Measurements from ENCODE around the gene MAD1L1.
"Not testable (repeated sequence)": the region's sequence is repeated elsewhere in the genome, so short reads cannot be mapped to it uniquely, and the experiment has no call there.

The MAD1L1 gene

DNA sequence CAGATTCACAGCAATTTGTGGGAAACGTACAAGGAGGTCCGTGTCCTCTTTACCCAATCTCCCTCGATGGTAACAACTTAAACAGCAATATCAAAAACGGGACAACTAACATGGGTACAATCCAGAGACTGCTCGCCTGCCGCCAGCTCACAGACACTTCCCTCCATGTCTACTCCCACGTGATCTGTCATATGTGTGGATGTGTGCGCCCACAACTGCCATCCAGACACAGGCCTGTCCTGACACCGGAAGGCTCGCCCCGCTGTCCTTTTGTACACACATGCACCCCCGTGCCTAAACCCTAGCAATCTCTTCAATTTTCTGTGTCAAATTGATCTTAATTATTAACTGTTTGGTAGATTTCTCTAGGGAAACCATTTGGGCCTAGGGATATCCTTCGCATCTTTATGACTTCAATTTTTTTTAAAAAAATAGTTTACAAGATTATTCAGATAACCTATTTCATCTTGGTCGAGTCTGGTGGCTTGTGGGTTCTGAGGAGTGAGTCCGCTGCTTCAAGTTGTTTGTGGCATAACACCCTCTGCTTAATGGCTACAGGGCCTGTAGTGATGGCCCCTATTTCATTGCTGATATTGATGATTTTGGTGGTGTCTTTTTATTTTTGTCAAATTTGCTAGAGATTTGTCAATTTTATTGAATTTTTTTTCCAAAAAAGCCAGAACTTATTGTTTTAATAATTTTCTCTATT is 260.6 kb downstream of the MAD1L1 start:
- DNase-seq (ENCODE audit: low read depth): no peak

DNA sequence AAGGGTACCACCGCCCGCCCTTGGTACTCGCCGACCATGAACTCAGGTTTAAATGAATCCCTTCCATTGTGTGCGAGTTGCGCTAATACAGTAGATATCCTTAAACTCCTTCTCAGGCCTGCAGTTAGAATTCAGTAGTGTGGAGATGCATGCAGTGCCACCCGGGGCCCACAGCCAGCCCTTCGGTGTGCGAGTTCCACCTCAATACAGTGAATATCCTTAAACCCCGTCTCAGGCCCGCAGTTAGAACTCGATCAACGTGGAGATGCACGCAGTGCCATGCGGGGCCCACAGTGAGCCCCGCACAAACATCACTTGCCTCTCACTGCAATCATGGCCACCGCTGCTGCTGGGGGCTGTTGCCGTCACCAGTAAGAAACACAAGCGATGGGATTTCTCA is 261.9 kb downstream of the MAD1L1 start:
- DNase-seq (ENCODE audit: low read depth): no peak

DNA sequence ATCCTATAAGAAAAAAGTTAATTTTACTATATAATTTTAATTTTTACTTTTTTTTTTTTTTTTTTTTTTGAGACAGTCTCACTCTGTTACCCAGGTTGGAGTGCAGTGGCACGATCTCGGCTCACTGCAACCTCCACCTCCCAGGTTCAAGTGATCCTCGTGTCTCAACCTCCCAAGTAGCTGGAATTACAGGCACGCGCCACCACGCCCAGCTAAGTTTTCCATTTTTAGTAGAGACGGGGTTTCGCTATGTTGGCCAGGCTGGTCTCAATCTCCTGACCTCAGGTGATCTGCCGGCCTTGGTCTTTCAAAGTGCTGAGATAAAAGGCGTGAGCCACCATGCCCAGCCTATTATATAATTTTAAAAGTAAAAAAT is 262.5 kb downstream of the MAD1L1 start:
- not testable (repeated sequence) for DNase-seq (ENCODE audit: low read depth)

DNA sequence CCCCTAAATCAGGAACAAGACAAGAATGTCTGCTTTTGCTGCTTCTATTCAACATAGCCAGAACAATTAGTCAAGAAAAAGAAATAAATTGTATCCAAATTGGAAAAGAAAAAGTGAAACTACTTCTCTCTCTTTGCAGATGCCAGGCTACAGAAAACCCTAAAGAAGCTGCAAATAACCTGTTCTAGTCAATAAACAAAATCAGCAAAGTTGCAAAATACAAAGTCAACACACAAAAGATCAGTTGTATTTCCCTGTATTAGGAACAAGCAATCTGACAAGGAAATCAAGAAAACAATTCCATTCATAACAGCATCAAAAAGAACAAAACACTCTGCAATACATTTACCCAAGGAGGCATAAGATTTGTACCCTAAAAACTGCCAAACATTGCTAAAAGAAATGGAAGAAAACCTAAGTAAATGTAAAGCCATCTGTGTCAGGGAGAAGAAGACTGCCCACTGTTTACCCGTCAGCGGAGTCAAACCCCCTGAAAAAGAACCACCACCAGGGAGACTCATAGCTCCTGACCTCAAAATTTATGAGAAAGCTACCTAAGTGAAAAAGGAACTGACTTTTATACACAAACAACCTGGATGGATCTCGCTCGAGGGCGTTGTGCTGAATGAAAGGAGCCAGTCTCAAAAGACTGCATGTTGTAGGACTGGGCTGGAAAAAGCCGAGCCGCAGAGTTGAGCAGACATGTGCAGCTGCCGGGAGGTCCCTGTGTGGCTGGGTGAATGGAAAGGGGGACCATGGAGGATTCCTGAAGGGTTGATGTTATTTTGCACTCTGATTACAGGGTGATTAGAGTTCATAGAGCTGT is 263.1 kb downstream of the MAD1L1 start:
- DNase-seq (ENCODE audit: low read depth): no peak

DNA sequence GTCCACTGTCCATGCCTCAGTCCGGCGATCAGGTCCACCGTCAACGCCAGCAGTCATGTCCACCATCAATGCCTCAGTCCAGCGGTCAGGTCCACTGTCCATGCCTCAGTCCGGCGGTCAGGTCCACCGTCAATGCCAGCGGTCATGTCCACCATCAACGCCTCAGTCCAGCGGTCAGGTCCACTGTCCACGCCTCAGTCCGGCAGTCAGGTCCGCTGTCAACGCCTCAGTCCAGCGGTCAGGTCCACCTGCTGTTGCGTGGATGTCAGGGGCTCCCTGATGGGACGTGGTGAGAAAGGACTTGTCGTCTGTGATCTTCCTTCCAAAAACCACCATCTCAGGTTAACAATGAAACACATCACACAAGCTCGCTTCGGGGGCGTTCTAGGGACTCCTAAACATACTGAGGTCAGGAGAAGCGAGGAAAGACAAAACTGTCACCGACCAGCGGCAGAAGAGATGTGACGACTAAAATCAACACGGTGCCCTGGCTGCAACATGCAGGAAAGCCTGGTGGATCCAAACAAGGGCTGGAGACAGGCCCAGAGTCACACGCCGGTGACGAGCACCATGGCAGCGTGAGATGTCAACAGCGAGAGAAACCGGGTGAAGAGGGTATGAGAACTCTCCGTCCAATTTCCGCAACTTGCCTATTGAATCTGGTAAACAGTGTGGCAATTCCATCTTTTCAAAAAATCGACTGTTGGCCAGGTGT is 264.2 kb downstream of the MAD1L1 start:
- no peak for DNase-seq (ENCODE audit: low read depth)

DNA sequence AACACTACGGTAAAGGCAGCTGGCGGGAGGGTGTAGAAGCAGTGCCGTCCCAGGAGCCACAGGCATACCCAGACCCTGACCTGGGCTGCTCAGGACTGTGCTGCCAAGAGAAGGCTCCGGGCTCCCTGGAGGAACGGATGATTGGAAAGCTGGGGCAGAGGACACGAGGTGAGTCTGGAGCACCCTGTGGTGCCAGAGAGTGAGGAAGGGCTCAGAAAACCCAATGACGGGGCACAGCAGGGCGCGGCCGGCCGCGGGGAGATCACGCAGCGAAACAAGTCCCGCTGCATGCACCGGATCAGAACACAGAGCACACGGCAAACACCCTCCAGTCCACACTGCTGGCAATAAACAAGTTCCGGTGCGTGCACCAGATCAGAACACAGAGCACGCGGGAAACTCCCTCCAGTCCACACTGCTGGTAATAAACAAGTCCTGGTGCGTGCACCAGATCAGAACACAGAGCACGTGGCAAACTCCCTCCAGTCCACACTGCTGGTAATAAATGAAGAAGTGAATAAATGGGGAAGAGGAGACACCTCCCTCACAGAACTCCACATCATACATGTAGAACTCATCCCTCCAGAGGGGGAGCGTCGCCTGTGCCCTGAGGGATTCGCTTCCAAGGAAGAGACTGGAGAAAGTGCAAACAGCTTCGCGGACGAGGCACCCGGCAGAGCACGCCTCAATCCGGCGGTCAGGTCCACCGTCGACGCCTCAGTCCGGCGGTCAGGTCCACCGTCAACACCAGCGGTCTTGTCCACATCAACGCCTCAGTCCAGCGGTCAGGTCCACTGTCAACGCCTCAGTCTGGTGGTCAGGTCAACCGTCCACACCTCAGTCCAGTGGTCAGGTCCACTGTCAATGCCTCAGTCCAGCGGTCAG is 265.0 kb downstream of the MAD1L1 start:
- DNase-seq (ENCODE audit: low read depth): no peak

DNA sequence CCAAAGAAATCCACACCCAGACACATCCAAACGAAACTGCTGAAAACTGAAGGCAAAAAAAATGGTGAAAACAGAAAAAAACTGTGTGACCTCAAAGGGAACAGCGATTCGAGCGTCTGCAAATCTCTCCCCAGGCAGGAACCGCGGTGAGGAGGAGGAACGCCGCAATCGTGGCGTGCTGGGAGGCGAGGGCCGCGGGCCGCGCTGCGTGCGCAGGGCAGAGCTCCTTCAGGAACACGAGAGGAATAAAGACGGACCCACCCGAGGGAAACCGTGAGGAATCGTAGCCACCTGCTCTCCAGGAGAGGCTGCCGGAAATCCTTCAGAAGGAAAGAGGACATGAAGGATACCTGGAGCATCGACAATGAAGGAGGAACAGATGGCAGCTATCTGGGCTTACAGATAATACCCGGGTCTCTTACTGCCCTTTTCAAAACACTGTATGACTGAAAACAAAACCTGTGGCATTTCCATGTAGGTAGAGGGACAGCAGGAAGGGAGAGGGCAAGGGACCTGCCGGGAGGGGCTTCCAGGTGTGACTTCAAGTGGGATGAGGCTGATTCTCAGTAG is 266.0 kb downstream of the MAD1L1 start:
- DNase-seq (ENCODE audit: low read depth): no peak

DNA sequence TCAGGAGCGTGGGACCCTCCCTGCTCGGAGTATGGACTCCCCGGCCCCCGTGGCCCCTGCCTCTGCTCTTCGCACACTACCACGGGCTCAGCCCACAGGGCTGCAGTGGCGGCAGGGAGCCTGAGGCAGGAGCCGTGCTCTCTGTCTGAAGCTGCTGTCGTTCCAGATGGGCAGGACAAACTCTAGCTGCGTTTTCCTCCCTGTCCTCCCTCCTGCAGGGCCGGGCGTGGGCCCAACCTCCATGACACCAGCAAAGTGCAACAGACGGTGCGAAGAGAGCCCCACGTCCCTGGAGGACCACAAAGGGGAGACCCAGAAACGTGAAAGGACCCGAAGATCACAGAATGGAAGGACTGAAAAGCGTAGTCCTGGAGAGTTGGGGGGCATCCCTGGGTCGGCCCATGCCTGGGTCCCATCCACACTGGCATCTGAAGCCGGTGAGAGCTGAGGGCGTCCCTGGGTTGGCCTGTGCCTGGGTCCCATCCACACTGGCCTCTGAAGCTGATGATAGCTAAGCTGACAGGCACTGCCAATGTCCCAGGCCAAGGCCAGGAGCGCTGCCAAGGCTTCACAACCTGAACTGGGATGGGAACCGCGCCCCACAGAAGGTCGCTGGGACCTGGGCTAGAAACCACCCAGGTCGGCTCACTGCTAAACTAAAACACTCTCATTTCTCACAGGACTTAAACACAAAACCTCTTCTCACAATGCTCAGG is 267.0 kb downstream of the MAD1L1 start:
- DNase-seq (ENCODE audit: low read depth): no peak

DNA sequence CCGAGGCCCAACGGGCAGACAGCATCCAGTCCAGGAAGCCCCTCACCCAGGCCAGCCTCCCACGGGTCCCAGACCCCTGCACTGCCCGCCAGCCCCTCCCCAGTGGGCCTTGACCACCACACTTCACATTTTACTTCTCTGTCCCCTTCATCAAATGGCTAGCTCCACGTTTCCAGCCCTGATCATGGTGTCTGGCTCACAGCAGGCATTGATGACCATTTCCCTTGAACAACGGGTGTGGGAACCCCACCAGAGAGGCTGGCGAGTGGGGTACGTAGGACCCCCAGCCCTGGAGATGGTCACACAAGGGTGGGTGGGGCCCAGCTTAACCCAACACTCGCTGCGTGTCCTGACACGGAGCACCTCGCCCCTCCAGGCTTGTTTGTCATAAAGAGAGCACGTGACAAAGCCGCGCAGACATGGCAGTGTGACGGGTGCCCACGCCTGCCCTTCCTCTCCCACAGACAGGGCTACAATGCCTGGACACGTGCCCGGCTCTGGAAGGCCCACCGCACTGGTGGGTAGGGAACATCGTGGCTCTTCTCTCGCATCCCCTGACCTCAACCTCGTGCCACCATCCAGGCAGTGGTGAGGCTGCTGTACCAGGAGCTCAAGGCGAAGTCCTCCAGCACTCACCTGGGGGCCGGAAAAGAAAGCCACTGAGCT is 267.7 kb downstream of the MAD1L1 start:
- no peak for DNase-seq (ENCODE audit: low read depth)

DNA sequence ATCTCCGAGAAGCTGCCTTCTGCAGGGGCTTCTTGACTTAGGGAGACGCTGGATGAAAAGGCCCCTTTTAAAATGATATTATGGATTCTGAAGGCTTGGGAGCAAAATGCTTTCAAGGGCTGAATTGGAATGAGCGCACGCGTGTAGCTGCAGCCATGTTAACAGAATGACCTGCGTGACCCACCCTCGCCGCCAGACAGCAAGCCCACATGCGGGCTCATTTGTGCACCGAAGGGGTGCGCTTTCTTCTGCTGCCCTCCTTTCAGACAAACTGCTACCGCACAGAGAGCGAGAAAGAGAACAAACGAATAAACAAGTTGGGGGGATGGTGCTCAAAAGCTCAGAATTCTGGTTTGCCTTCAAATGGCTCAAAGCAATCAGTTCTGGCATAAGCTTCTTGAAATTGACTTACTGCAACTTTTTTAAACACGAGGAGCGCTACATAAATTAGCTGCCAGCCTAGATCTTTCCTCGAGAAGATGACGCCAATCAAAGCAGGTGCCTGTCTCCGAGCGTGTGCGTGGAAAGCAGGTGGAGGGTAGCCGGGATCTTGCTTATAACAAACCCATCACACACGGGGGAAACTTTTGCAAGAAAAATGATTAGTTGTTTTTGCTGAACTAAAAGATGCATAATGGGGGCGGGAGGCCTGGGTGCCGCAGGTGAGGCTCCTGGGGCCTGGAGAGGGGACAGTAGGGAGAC is 268.4 kb downstream of the MAD1L1 start:
- no peak for DNase-seq (ENCODE audit: low read depth)

DNA sequence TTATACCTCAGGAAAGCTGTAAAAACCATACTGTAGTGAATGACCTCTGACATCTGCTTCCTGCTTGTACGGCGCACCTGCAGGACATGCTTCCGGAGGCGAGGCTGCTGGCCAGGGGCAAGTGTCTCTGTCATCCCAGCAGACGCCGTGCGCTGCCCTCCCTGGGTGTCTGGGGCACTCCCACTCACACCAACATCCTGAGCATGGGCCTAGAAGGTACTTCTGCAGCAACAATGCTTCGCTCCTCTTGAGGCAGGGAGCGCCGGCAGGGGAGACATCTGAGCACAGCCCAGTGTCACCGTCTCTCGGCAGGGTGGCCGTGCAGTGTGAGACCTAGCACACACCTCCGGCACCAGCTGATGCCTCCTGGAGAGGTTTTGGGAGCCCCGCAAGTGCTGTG is 269.2 kb downstream of the MAD1L1 start:
- DNase-seq (ENCODE audit: low read depth): no peak

DNA sequence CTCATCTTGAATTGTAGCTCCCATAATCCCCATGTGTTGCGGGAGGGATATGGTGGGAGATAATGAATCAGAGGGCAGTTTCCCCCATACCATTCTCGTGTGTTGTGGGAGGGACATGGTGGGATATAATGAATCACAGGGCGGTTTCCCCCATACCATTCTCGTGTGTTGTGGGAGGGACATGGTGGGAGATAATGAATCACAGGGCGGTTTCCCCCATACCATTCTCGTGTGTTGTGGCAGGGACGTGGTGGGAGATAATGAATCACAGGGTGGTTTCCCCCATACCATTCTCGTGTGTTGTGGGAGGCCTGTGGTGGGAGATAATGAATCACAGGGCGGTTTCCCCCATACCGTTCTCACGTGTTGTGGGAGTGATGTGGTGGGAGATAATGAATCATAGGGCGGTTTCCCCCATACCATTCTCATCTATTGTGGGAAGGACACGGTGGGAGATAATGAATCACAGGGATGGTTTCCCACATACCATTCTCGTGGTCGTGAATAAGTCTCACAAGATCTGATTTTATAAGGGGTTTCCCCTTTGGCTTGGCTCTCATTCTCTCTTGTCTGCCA is 271.0 kb downstream of the MAD1L1 start:
- peak; percentile 44 for DNase-seq (ENCODE audit: low read depth)

DNA sequence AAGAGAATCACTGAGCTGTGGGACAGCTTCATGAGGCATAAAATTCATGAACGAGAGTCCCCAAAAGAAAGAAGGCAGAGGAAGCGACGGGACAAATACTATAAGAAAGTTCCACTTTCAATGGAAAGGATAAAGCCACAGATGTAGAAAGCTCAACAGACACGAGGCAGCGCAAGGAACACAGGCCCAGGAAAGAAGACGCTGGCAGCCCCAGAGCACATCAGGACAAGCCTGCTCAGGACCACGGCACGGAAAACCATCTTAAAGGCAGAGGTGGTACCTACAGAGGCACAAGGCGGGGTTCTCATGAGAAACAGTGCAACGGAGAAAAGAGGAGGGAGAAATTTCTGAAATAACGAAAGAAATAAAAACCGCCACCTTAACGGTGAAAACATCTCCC is 273.4 kb downstream of the MAD1L1 start:
- DNase-seq (ENCODE audit: low read depth): no peak

DNA sequence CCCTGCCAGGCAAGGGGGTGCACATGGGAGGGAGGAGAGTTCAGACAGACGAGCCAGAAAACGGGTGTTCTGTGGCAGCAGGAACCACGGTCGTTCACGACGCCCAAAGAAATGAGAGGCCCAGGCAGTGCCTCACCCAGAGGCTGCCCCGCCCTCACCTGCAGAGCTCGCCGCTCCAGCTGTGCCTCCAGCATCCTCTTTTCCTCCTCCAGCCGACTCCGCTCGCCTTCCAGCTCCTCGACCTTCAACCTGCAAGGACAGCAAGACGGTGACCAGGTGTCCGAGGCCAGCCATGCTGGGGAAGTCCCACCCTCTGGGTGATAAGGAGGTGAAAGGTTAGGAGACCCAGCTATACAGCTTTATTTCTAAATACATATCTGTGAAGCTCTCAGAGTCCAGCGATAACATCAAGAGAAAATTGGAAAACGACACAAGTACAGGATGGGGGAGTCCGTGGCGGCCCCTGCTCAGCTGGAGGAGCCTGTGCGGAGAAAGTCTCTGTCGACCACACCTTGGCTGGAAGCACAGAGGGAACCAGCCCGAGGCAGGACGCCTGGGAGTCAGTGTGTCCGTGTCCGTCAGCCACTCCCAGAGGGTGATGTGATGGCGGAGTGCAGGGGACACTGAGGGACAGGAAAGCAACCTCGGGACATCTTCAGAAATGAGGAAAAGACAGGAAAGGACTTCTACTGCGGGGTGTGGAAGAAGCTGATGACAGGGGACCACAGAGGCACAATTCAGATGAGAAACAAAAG is 275.1 kb downstream of the MAD1L1 start:
- DNase-seq (ENCODE audit: low read depth): no peak

DNA sequence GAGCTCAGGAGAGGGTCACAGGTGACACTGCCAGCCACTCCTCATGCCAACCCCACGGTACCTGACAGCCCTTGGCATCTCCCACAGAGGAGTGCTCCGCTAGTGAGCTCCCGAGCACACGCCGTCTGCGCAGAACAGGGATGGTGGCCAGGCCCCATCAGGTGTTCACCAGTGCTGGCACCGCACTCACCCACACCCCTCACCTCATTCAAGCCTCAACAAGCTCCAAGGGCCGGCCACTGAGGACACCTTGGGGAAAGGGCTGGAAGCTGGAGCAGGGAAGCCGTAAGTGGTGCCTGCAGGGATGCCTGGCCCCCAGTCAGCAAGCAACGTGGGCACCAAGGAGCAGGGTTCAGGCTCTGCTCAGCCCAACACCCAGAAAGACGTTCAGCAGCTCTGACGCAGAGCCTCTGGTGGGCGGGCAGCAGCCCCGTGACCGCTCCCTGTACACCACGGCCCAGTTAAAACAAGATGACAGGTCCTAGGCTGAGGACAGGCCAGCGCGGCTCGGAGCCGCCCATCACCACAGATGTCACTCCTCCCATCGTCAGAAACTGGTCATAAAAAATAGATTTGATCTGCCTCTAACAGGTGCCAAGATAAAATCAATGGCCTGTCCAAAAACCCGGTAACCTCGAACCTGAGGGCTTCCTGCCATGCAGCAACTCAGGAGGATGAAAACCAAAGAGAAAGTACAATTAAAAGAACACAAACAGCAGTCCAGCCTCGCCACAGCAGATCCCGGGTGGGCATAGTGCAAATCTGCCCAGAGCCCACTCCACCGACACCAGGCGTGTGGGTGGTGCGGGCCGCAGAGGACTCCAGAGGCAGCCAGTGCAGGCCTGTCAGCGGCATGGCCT is 275.9 kb downstream of the MAD1L1 start:
- no peak for DNase-seq (ENCODE audit: low read depth)

DNA sequence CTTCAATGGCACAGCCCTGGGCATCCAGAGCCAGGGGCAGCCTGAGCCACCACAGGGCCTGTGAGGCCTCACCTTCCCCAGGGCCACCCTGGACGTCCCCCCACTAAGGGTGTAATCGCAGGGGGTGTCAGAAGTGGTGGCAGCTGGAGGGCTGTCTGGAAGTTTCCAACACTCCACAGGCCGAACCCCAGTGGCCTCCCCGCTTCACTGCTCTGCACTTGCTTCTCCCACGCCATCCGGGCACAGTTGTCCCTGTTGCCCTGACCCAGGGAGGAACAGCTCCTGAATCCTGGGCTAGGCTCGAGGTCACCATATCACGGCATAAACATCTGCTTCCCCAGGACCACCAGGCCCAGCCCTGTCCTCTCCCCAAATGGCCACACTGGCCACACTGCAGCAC is 276.6 kb downstream of the MAD1L1 start:
- no peak for DNase-seq (ENCODE audit: low read depth)

DNA sequence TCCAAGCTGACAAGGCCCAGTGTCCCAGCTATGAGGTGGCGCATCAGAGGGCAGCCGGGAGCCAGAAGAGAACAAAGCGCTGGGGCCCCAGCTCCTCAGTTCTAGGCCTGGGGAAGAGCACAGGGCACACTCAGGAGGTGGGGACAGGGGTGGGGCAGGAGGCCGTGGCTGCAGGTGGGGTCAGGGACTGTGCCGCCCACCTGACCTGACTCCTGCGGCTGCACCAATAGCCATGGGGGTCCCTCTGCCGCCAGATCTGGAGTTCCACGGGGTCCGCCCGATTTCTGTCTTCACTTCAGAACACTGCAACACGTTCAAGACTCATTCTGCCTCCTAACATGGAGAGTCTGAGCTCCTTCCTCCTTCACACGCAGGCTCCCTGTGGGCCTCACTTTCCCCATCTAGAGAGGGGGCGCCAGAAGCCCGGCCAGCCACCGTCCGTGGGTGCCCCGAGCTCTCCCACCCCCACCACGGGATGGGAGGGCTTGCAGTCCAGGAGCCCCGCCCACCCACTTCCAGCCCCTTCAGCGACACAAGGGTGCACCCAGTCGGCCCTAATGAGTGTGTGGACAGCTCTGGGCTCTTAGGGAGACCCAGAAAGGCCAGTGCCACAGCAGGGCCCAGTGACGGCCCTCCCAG is 278.3 kb downstream of the MAD1L1 start:
- DNase-seq (ENCODE audit: low read depth): no peak
